ENCODE results near the gene TM4SF4.

DNA sequence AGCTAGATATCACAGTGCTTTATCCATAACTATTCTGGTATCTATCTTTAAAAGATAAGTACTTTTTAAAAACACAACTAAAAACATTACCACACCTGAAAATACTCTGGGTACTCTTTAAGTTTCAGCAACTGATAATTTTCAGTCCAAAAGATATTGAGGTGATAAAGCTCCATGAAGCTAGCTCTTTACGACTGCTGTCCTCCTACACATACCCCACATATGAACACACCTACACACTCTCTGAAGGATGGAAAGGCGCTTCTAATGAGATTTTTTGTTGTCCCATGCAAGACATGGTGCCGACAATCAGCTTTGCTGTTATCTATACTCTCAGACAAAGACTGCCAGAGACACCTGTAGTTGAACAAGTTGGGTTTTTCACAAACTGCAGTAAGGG is 19.1 kb upstream of the TM4SF4 start:
- no peak for TF ChIP-seq REST (IDR thresholded peaks at IDR 0.05)
- TF ChIP-seq GABPA (IDR thresholded peaks at IDR 0.05 in 1 of 2, conservative IDR thresholded peaks at IDR 0.05 in 1 of 2), result no peak
- TF ChIP-seq, protein P1, sequence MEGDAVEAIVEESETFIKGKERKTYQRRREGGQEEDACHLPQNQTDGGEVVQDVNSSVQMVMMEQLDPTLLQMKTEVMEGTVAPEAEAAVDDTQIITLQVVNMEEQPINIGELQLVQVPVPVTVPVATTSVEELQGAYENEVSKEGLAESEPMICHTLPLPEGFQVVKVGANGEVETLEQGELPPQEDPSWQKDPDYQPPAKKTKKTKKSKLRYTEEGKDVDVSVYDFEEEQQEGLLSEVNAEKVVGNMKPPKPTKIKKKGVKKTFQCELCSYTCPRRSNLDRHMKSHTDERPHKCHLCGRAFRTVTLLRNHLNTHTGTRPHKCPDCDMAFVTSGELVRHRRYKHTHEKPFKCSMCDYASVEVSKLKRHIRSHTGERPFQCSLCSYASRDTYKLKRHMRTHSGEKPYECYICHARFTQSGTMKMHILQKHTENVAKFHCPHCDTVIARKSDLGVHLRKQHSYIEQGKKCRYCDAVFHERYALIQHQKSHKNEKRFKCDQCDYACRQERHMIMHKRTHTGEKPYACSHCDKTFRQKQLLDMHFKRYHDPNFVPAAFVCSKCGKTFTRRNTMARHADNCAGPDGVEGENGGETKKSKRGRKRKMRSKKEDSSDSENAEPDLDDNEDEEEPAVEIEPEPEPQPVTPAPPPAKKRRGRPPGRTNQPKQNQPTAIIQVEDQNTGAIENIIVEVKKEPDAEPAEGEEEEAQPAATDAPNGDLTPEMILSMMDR (IDR thresholded peaks at IDR 0.05; ENCODE audit: low read depth, low read length, missing input control), result no peak

All from liver (tissue), 3 donors.